NCI-H748 treated with DMSO at 0.1 percent for 48 hours (cell line): ENCODE measurements around the gene NUMB.

ENCODE experiments used
- DNase-seq: peaks from one replicate; lab custom pipeline; 2025; lab: John Stamatoyannopoulos, UW

Gene NUMB

GRCh38 chr14:73289729-73290128, 168.6 kb downstream of the NUMB start:
- no peak for DNase-seq

DNA sequence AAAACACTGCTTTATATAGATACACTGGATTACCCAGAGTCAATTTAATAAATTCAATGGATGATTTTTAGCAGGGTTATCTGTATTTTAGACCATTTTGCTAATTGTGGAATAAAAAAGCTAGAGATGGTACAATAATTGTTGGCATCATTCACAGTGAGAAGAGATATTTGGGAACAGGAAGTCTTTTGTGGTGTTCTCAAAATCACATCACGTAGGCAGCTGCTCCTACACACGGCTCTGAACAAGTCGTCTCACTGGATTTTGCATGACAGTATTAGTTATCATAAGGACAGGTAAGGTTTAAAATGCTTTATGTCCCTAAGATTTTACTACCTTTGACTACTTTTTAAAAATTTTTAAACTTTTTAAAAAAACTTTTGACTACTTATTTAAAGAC, 169.0 kb downstream of the NUMB start:
- no peak for DNase-seq

DNA sequence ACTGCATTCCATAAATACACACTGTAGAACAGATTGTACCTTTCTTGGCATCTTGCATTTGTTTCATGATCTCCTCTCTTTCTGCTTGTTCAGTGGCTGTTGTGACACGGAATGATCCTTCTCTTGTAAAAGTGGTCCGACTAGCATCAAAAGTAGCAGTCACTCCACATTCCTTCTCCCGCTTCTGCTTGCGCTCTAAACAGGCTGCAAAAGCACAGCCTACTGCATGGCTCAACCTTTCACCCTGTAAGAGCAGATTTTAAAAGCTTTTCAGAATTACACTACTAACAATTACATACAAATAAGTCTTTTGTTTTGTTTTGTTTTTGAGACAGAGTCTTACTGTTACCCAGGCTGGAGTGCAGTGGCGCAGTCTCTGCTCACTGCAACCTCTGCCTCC, 171.3 kb downstream of the NUMB start:
- no peak for DNase-seq

DNA sequence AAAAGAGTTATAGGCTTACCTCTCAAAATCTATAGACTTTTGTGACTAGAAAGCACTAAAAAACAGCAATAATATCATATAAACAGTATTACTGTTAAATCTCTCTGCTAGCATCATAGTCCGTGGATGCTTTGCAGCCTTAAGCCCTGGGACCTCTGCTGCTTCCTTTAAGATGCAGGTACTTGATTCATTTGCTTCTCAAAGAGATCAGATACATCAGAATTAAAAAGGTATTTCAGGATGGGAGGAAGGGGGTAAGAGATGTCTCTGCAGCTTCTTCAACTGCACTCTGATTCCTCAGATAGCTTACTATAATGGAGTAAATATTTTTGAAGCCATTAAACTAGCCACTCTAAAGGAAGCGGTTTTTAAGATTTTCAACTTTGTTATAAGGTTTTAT, 171.7 kb downstream of the NUMB start:
- no peak for DNase-seq

DNA sequence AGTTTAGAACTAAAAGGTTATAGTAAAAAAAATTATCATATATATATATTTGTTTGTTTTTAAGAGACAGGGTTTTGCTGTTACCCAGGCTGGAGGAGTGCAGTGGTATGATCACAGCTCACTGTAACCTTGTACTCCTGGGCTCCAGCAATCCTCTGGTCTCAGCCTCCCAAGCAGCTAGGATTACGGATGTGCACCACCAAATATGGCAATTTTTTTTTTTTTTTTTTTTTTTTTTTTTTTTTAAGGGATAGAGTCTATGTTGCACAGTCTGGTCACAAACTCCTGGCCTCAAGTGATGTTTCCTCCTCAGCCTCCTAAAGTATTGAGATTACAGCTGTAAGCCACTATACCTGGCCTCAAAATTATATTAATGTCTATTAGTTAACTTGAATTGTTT, 172.4 kb downstream of the NUMB start:
- no peak for DNase-seq

DNA sequence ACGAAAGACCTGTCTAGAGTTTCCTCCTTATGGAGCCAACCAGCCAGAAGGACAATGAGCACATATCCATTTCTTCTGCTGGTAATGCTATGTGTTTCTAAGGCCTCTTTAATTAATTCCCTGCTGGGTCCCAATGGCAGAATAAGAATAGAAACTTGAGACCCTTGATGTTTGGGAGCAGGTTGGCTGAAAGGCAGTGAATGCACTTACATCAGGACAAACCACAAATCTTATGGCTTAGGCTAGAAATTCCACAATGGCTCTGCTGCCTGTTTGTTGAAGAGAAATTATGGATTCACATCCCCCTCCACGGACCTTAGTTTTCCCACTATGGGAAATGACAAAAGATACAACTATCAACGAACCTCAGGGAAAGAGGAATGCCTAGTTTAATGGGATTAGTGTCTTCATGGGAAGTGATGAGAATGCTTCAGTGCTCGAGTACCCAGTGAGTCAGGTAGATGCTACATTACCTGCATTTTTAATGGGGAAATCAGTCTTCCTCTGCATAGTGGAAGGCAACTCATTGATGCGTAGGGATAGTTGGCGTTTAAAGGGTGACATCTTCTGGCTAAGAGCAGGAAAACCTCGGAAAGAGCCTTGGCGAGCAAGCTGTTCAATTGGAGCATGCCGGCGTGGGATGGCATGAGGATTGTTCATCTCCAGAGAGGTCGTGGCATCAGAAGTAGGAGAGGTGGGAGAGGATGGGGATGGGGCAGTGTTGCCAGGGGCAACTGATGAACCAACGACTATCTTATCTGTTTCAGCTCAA, 174.6 kb downstream of the NUMB start:
- no peak for DNase-seq

DNA sequence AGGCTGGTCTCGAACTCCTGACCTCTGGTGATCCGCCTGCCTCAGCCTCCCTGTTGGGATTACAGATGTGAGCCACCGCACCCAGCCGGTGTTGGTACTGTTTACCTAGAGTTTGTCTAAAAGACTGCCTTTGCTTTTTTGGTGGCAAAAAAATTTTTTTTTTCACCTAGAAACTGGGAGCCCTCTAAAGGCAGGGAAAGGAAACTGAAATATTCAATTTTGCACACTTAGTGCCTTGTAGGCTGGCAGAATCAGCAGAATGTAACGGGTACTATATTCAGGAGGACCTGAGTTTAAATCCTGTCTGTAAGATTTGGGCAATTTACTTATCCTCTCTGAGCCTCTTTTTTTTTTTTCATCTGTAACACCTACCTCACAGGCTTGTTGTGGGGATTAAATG, 177.4 kb downstream of the NUMB start:
- DNase-seq = no peak

DNA sequence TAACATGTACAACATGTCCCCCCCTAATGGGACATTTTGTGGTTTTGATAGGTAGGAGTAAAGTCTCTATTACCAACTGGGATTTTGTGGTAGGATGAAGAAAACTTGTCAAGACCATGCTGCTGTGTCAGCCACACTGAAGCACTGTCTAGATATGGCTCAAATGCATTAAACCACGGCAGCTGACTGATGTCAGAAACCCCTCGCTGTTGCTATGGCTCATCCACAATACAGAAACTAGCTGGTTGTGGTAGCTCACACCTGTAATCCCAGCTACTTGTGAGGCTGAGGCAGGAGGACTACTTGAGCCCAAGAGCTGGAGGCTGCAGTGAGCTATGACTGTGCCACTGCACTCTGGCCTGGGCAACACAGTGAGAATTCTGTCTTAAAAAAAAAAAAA, 181.0 kb downstream of the NUMB start:
- DNase-seq = no peak

DNA sequence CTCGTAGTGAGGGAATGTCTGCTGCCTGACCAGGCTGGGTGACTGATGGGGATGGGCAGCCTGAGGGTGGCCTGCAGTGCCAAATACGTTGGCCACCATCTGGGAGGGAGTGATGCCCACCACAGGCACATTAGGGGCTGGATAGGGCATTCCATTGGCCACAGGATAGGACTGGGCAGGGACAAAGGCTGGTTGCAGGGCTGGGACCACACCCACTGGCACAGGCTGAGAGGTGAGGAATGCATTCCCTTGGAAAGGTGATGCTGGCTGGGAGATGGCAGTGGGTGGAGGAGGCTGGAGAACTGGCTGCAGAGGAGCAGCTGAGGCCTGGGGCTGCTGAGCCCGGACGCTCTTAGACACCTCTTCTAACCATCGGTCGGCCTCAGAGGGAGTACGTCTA, 181.5 kb downstream of the NUMB start:
- no peak for DNase-seq

- no peak for DNase-seq
Measured at GRCh38 chr14:73273799-73274198, 184.5 kb downstream of the NUMB start.

DNA sequence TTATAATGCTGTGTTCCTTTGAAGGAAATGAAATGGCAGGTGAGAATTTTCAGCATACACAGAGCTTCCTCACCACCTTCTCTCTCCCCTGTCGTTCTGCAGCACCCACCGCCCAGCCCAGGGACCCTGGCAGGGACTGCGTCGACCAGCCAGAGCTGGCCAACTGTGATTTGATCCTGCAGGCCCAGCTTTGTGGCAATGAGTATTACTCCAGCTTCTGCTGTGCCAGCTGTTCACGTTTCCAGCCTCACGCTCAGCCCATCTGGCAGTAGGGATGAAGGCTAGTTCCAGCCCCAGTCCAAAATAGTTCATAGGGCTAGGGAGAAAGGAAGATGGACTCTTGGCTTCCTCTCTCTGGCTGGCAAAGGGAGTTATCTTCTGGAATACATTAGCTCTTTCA, 186.0 kb downstream of the NUMB start:
- no peak for DNase-seq

GRCh38 chr14:73269729-73270531, 188.4 kb downstream of the NUMB start:
- DNase-seq = no peak

- DNase-seq = no peak
Measured at GRCh38 chr14:73267474-73267873, 190.9 kb downstream of the NUMB start.

DNA sequence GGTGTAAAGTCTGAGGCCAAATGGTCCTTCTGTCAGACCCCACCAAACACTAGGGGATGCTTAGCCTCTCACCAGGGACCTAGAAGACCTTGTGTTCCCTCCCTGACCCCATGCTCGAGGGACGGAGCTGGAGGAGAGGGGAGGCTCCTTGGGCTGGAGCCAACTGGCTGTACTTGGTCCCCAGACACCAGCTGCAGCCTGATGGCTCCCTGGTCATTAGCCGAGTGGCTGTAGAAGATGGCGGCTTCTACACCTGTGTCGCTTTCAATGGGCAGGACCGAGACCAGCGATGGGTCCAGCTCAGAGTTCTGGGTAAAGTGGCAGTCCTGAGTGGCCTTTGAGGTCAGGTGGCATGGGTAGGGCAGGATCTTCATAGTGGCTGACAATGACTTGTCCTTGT, 192.0 kb downstream of the NUMB start:
- DNase-seq = no peak

DNA sequence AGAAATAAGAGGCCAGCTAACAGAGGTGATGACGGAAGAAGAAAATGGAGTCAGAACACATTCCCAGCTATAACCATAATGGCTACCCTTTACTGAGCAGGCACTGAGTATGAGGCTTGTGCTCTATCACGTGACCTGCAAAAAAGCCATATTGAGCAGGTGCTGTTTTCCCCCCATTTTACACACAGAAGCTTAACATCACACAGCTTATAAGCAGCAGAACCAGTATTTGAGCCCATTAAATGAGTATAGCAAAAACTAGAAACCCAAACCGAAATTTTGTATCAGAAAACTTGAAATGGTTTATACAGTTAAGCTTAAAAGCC, 192.7 kb downstream of the NUMB start:
- DNase-seq = no peak

GRCh38 chr14:73264885-73265720, 193.2 kb downstream of the NUMB start:
- DNase-seq = no peak

- DNase-seq = no peak
Measured at GRCh38 chr14:73264080-73264884, 194.1 kb downstream of the NUMB start.

DNA sequence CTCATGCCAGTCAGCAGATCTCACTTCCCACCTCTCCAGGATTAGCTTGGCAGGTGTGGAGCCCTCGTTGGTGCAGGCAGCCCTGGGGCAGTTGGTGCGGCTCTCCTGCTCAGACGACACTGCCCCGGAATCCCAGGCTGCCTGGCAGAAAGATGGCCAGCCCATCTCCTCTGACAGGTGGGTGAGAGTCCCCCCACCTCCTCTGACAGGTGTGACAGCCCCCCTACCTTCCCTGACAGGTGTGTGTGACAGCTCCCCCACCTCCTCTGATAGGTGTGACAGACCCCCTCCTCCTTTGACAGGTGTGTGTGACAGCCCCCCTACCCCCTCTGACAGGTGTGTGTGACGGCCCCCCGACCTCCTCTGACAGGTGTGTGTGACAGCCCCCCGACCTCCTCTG, 194.7 kb downstream of the NUMB start:
- DNase-seq = no peak

DNA sequence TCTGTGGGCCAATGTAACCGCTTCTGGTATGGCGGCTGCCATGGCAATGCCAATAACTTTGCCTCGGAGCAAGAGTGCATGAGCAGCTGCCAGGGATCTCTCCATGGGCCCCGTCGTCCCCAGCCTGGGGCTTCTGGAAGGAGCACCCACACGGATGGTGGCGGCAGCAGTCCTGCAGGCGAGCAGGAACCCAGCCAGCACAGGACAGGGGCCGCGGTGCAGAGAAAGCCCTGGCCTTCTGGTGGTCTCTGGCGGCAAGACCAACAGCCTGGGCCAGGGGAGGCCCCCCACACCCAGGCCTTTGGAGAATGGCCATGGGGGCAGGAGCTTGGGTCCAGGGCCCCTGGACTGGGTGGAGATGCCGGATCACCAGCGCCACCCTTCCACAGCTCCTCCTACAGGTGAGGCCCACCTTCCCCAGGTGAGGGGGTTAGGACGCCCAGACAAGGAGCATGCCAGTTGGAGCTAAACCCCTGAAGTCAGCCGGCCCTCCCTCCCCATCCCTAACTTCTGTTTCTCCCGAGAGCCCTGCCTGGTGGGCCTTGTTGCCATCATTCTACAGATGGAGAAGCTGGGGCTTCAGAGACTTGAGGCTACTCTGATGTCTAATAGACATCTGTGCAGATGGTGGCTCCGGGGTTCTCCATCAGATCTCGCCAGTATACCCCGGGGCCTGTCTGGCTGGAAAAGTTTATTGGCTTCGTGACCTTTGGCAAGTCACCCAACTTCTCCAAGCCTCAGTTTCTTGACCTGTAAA, 195.7 kb downstream of the NUMB start:
- no peak for DNase-seq

- no peak for DNase-seq
Measured at GRCh38 chr14:73261520-73262426, 196.6 kb downstream of the NUMB start.
